ENCODE data around the gene PTPN13.

- TF ChIP-seq CTCF (conservative IDR thresholded peaks at IDR 0.05; ENCODE audit: low read depth, low read length) (no peak), EZH2 (IDR thresholded peaks at IDR 0.05; ENCODE audit: borderline replicate concordance, low read depth, low read length, poor library complexity, severe bottlenecking) (no peak)
Measured at GRCh38 chr4:86809809-86810208, 215.7 kb downstream of the PTPN13 start.
